Measurements from ENCODE around the gene DPPA5. TPM values are rescaled to one million over a fixed set of nuclear protein-coding genes. Genes with fewer than 3 reads are reported as not detected.

Gene DPPA5
- total RNA-seq: not detected in 2 replicates

GRCh38 chr6:73353636-73354593 is at the start of gene DPPA5:
TSS of gene DPPA5 (minus strand) at chr6:73354276. CDS start at chr6:73354225, 51 bp downstream.

GRCh38 chr6:73394577-73395354 is 40.7 kb upstream of the DPPA5 start, which contains the start of gene DDX43:
TSS of gene DDX43 (plus strand) at chr6:73394828. CDS start at chr6:73394906, 78 bp downstream.

GRCh38 chr6:73369563-73369962 is 15.5 kb upstream of the DPPA5 start, which contains the start of gene OOEP:
TSS of gene OOEP (minus strand) at chr6:73369897. CDS start at chr6:73369792, 105 bp downstream.

GRCh38 chr6:73362358-73362757 is 8.3 kb upstream of the DPPA5 start, which contains the start of gene KHDC3L:
TSS of gene KHDC3L (plus strand) at chr6:73362658. CDS start at chr6:73362730, 72 bp downstream.

Other genes with a start within 250 kb of the DPPA5 start
- gene KHDC1L, start 128.8 kb downstream of the DPPA5 start, total RNA-seq: not detected in 2 replicates
- 2.6 and 4.4 TPM in 2 replicates for gene KHDC1, start 91.1 kb downstream of the DPPA5 start, total RNA-seq
- 0.09 TPM in 1 of 2 replicates, not detected in the other for gene KHDC3L, start 8.4 kb upstream of the DPPA5 start, total RNA-seq
- not detected in 2 replicates for gene OOEP, start 15.6 kb upstream of the DPPA5 start, total RNA-seq
- gene DDX43, start 40.6 kb upstream of the DPPA5 start, total RNA-seq: 0.55 TPM in 1 of 2 replicates, not detected in the other
- gene CGAS, start 98.0 kb upstream of the DPPA5 start, total RNA-seq: 3.4 and 4.3 TPM in 2 replicates
- 28.8 and 30.0 TPM in 2 replicates for gene MTO1, start 107.5 kb upstream of the DPPA5 start, total RNA-seq
- gene EEF1A1, start 166.8 kb upstream of the DPPA5 start, total RNA-seq: 29,363 and 32,567 TPM in 2 replicates

Measured in smooth muscle cell of bladder (primary cell).